ENCODE data around the gene EIF4E1B.

Gene EIF4E1B

GRCh38 chr5:176606875-176607274 is 23.6 kb upstream of the EIF4E1B start:
- DNase-seq: no peak

GRCh38 chr5:176608142-176608705 is 22.3 kb upstream of the EIF4E1B start:
- DNase-seq: no peak

- DNase-seq: no peak
Measured at GRCh38 chr5:176608937-176609723, 21.3 kb upstream of the EIF4E1B start.

- DNase-seq: no peak
Measured at GRCh38 chr5:176609724-176610434, 20.6 kb upstream of the EIF4E1B start, which contains the start of gene GPRIN1. Gene GPRIN1, minus strand, starts transcription at chr5:176610156. Its CDS starts 10,322 bp downstream, at chr5:176599834.

GRCh38 chr5:176610435-176610773 is 20.1 kb upstream of the EIF4E1B start:
- DNase-seq: no peak

GRCh38 chr5:176611435-176611834 is 19.0 kb upstream of the EIF4E1B start:
- no peak for DNase-seq

- DNase-seq: no peak
Measured at GRCh38 chr5:176612008-176612407, 18.5 kb upstream of the EIF4E1B start.

- no peak for DNase-seq
Measured at GRCh38 chr5:176612855-176613254, 17.6 kb upstream of the EIF4E1B start.

GRCh38 chr5:176614805-176615478 is 15.5 kb upstream of the EIF4E1B start:
- no peak for DNase-seq

GRCh38 chr5:176616511-176616910 is 14.0 kb upstream of the EIF4E1B start:
- DNase-seq: no peak

GRCh38 chr5:176618783-176619182 is 11.7 kb upstream of the EIF4E1B start:
- no peak for DNase-seq

GRCh38 chr5:176619203-176619568 is 11.3 kb upstream of the EIF4E1B start:
- DNase-seq: no peak

GRCh38 chr5:176619569-176620332 is 10.7 kb upstream of the EIF4E1B start:
- DNase-seq: no peak

GRCh38 chr5:176620333-176620981 is 10.0 kb upstream of the EIF4E1B start:
- no peak for DNase-seq

GRCh38 chr5:176621661-176622079 is 8.8 kb upstream of the EIF4E1B start:
- no peak for DNase-seq

GRCh38 chr5:176624142-176624541 is 6.3 kb upstream of the EIF4E1B start:
- no peak for DNase-seq

GRCh38 chr5:176624938-176625337 is 5.5 kb upstream of the EIF4E1B start:
- DNase-seq: no peak

- no peak for DNase-seq
Measured at GRCh38 chr5:176625512-176625911, 5.0 kb upstream of the EIF4E1B start.

- no peak for DNase-seq
Measured at GRCh38 chr5:176625966-176626875, 4.3 kb upstream of the EIF4E1B start.

- no peak for DNase-seq
Measured at GRCh38 chr5:176626876-176627236, 3.6 kb upstream of the EIF4E1B start.

- no peak for DNase-seq
Measured at GRCh38 chr5:176627582-176627981, 2.9 kb upstream of the EIF4E1B start.
